MV-4-11 (cell line): Measurements from ENCODE around the gene ACAD10.

Experiments
- DNase-seq: peaks from one replicate; lab custom pipeline; 2025; lab: John Stamatoyannopoulos, UW

The ACAD10 gene

DNA sequence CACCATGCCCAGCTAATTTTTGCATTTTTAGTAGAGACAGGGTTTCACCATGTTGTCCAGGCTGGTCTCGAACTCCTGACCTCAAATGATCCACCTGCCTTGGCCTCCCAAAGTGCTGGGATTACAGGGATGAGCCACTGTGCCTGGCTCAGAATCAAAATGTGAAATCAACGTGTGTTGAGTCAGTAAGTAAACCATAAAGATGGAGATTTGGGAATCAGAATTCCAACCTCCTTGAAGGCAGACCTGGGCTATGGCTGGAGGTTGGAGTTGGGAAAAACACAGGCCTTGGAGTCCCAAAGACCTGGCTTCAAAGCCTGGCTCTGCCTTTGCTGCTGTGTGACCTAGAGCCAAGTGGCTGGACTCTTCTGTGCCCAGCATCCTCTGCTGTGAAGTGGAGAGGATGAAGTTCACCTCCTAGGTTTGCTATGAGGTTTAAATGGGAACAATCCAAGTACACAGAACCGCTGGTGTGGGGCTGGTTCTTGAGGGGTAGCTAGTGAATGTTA, 91.0 kb downstream of the ACAD10 start:
- no peak for DNase-seq

DNA sequence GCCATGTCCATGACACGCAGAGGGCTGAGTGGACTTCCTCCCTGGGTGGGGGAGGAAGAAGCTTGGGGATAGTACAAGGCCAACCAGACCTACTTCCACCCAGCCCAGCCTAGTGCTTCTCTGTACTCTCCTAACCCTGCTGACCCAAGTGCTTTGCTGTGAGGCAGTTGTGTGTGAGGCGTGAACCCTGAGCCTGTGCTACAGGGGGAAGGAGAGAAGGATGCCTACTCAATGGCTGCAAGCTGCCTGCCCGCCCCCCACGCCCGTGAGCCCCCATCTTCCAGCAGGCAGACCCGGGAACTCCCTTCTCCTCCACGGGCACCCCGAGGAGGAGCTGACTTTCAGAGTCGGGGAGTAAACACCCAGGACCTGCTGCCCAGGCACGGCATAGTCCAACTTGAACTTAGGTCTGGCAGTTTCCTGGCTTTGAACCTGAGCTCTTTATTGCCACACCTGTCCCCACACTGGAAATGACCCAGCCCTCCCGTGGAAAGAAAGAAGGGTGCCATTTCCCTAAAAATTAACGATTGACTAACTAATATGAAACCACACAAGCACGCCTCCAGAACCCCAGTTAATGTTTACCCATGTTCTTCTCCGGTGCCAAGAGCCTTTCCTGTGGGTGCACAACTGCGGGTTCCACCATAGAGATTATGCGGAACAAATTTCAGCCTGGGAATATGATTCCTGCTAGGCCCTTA, 91.6 kb downstream of the ACAD10 start:
- peak; percentile 22 for DNase-seq

GRCh38 chr12:111780166-111780565, 94.3 kb downstream of the ACAD10 start:
- peak; percentile 53 for DNase-seq

- no peak for DNase-seq
These were observed 94.8 kb downstream of the ACAD10 start for GRCh38 chr12:111780615-111781014.

DNA sequence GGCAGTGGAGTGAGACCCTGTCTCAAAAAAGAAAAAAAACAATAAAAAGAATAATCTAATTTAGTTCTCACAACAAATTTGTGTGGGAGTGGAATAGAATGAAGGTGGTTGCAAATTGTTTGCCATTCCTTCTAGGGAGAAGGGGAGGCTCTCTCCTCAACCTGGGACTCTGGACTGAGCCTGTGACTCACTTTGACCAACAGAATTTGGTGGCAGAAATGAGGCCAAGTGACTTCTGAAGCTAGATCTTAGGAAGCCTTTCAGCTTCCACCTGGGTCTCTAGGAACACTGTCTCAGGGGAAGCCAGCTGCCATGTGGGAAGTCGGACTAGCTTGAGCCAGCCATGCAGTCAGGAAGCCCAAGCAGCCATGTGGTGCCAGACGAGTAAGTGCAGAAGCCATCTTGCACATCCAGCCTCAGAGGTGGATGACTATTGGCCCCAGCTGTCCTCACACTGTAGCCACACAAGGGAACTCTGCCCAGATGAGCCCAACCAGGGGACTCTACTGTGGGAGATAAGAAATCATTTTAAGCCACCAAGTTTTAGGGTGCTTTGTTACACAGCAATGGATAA, 95.3 kb downstream of the ACAD10 start:
- no peak for DNase-seq

DNA sequence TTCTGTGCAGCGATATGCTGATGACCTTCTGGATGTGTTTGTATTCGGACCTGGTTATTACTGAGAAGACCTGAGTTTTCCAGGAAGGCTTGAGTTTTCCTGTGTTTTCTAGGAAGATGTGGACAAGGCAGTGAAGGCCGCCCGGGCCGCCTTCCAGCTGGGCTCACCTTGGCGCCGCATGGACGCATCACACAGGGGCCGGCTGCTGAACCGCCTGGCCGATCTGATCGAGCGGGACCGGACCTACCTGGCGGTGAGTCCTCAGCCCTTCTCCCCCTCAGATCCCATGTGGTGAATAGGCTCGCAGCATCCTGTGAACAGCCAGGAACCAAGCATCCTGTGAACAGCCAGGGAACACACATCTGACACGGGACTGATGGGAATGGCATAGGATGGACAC, 97.2 kb downstream of the ACAD10 start:
- DNase-seq, result no peak

DNA sequence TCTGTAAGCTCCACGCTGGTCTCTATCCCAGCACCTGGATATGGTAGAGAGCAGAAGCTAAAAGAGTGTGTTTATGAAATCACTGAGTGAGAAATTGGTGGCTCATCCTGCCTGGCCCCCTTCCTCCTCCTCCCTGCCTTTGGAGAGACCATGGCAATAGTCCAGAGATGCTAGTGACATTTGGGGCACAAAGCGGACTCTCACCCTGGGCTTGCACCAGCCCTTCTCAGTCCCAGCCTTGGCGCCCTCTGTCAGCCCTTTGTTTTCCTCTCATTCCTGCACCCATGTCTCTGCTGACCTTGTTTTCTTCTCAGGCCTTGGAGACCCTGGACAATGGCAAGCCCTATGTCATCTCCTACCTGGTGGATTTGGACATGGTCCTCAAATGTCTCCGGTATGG, 99.1 kb downstream of the ACAD10 start:
- no peak for DNase-seq

DNA sequence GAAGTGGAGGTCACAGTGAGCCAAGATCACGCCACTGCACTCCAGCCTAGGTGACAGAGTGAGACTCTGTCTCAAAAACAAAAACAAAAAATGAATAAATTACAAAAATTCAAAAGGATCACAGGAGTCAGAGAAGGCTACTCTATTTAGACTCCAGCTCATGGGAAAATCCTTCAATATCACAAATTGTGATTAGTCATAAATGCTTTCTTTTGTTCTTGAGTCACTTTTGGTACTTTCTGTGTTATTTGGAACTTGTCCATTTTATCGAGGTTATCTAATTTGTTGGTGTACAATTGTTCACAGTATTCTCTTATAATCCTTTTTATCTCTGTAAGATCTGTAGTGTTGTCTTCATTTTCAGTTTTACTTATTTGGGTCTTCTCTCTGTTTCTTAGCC, 99.8 kb downstream of the ACAD10 start:
- no peak for DNase-seq

GRCh38 chr12:111788178-111788654, 102.4 kb downstream of the ACAD10 start:
- peak; percentile 71 for DNase-seq

DNA sequence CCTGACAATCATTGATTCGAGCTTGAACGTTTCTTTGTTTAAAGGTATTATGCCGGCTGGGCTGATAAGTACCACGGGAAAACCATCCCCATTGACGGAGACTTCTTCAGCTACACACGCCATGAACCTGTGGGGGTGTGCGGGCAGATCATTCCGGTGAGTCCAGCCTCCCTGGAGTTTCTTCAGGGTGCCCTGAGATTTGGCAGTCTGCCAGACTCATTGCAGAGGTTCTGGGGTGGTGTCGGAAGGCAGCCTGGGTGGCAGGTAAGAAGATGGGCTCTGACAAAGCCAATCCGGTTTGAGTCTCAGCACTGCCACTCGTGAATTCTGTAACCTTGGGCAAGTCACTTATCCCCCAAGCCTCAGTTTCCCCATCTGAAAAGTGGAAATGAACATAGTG, 103.9 kb downstream of the ACAD10 start:
- DNase-seq, result no peak

DNA sequence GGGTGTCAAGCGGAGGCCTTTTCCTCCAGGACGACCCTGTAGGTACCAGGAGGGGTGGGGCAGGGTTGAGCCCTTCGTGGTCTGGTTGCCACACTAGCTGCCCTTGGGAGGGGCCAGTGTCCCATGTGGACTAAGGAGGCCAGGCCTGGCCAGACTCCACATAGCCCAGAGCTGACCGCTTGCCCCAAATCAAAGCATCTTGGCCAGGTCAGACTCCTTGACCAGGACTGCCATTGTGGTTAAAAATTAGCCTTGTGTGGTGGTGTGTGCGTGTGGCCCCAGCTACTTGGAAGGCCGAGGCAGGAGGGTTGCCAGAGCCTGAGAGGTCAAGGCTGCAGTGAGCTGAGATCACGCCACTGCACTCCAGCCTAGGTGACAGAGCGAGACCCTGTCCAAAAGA, 105.7 kb downstream of the ACAD10 start:
- DNase-seq, result no peak

GRCh38 chr12:111792155-111792855, 106.5 kb downstream of the ACAD10 start:
- no peak for DNase-seq

DNA sequence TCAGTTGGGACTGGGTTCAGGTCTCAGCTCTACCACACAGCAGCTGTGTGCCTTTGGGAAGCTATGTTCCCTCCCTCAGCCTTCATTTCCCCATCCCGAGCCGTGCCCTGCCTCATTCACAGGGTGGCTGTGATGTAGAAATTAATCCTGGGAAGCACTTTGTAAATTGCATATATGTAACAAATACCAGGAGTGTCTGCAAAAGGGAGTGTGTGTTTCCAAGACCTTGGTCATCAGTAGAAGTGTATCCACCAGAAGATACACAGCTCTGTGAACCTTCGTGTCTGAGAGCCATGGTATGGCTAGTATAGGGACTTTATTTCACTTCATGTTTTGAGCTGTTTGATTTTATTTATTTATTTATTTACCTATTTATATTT, 107.0 kb downstream of the ACAD10 start:
- no peak for DNase-seq

- DNase-seq, result no peak
These were observed 112.3 kb downstream of the ACAD10 start for GRCh38 chr12:111798182-111798581.

- DNase-seq, result no peak
These were observed 113.9 kb downstream of the ACAD10 start for GRCh38 chr12:111799758-111800157.

- no peak for DNase-seq
These were observed 117.3 kb downstream of the ACAD10 start for GRCh38 chr12:111803038-111803626.

GRCh38 chr12:111803851-111804250, 118.0 kb downstream of the ACAD10 start:
- no peak for DNase-seq

GRCh38 chr12:111806304-111806703, 120.5 kb downstream of the ACAD10 start:
- no peak for DNase-seq
